Uterine smooth muscle cell (primary cell): ENCODE measurements around the gene FARP2. TPM values are rescaled to one million over a fixed set of nuclear protein-coding genes. Genes with fewer than 3 reads are reported as not detected.

Experiments used
- total RNA-seq: library from RNA; depleted of rRNA; stranded (reverse); fragments of >200 nt; gene quantifications from 2 replicates; pipeline ENCODE4 v1.2.3, GENCODE V29; 2014

The FARP2 gene
- 26.5 TPM in 2 replicates for total RNA-seq

GRCh38 chr2:241355983-241356870, at the start of gene FARP2:
Gene FARP2, plus strand, starts transcription at chr2:241356285. Its CDS starts 16,823 bp downstream, at chr2:241373108.

GRCh38 chr2:241315093-241315878, 40.8 kb upstream of the FARP2 start, which contains the start of gene HDLBP:
Gene HDLBP, minus strand, starts transcription at chr2:241315672. Its CDS starts 48,803 bp downstream, at chr2:241266869.

GRCh38 chr2:241315879-241316631, 40.0 kb upstream of the FARP2 start, which contains the start of gene SEPTIN2:
Gene SEPTIN2, plus strand, starts transcription at chr2:241315925. Its CDS starts 8,308 bp downstream, at chr2:241324233.

GRCh38 chr2:241508240-241509154, 152.4 kb downstream of the FARP2 start, which contains the start of gene STK25:
Gene STK25, minus strand, starts transcription at chr2:241508584. Its CDS starts 549 bp downstream, at chr2:241508035.

Other genes starting within 250 kb of the FARP2 start
- 5.2 and 10.8 TPM in 2 replicates for gene PASK, start 206.8 kb upstream of the FARP2 start, total RNA-seq
- 78.4 and 90.4 TPM in 2 replicates for gene PPP1R7, start 205.8 kb upstream of the FARP2 start, total RNA-seq
- 0.37 and 0.44 TPM in 2 replicates for gene ANO7, start 167.6 kb upstream of the FARP2 start, total RNA-seq
- 892 and 1,286 TPM in 2 replicates for gene HDLBP, start 40.6 kb upstream of the FARP2 start, total RNA-seq
- 328 and 388 TPM in 2 replicates for gene SEPTIN2, start 40.4 kb upstream of the FARP2 start, total RNA-seq
- gene STK25, start 152.3 kb downstream of the FARP2 start, total RNA-seq = 170 and 196 TPM in 2 replicates
- gene BOK, start 202.5 kb downstream of the FARP2 start, total RNA-seq = 10.6 and 13.6 TPM in 2 replicates